CD4-positive, alpha-beta T cell treated with Interleukin-15 for 4 hours (primary cell): ENCODE results near the gene CAMK1.

Experiments
- DNase-seq: peaks from one replicate; pipeline ENCODE4 v3.0.0-alpha.2; 2020; ENCODE audit warnings: low spot score

Gene CAMK1

DNA sequence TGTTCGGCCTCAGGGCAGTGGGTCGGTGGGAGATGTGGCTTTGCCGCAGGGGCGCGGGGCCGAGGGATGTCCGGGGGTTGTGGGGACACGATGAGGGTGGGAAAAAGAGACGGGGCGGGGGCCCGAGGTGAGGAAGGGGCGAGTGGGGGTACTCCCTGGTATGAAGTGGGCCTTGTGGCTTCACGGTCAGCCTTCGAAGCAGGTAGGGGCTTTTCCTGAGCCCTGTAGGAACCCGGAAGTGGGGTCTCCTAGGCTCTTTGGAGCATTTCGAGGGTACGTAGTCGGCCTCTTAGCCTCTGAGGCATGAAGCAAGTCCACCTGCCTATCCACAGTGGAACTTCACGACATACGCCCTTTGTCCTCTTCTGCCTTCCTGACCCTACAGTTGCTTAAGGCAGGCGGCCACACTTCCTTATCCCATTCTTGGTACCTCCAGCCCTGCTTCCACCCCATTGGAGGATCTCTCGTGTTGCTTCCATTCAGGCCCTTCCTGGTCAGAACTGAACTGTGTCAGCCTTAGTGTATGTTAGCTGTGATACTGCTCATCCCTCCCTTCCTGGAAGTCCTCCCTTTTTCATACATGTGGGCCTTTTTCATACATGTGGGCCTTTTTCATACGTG, 23.5 kb upstream of the CAMK1 start:
- peak; percentile 20 for DNase-seq

DNA sequence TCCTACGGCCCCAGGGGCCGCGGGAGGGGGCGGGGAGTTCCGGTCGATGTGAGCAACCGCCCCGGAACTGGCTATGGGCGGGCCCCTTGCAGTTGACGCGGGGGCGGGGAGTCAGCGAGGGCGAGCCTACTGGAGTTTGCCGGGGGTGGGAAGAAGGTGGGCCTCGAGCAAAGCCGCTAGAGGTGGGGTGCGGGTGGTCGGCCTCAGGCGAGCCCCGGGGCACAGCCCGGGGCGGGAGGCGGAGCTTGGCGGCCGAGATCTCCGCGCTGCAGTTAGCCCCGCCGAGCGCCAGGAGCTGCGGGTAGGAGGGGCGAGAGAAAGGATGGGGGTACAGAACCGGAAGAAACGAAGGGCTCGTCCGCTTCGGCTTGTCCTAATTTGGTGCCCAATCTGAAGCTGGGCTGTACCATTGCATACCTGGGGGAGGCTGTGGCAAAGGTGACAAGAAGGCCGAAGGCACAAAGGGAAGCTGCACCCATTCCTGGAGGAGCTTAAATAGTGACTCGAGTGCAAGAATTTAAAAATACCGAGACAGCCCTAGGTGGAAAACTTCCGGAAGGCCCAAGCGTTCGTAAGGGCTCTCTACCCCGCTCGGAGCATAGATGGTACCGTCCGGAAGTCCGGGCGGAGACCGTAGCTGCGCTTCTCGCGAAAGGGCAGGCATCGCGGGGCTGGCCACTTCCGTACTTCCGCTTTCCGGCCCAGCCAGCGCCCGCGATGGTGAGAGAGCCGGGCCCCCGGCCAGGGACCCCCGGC, 22.8 kb upstream of the CAMK1 start, which contains the start of the genes ARPC4 and TADA3:
TSS of gene ARPC4 (plus strand) at position 678 of the 756 bp plus-strand sequence. CDS start at position 718, 40 bp downstream.
TSS of gene TADA3 (minus strand) at position 69 of the 756 bp plus-strand sequence. CDS start 1,007 bp downstream, outside the sequence.
- peak; percentile 90 for DNase-seq

GRCh38 chr3:9791790-9792404, 22.1 kb upstream of the CAMK1 start:
- DNase-seq, result no peak

DNA sequence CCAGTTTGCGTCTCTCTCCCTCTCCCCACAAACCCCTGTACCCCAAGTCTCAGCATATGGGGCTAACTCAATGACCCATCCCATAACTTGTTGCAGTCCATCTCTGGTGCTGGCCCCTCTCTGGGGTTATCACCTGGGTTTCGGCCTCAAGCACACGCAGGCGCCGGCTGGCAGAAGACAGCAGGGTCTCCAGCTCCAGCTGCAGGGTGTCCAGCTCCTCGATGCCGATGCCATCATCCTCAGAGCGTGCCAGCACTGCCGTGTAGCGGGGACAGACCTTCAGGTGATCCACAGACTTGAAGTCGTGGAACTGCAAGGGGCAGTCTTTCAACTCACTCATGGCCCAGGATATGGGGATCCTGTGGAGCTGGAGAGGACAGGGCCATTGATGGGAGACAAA, 21.4 kb upstream of the CAMK1 start:
- DNase-seq, result no peak

GRCh38 chr3:9787714-9788113, 18.0 kb upstream of the CAMK1 start:
- peak; percentile 11 for DNase-seq

GRCh38 chr3:9786825-9787669, 17.3 kb upstream of the CAMK1 start:
- DNase-seq, result no peak

GRCh38 chr3:9786209-9786739, 16.5 kb upstream of the CAMK1 start:
- DNase-seq, result no peak

GRCh38 chr3:9785602-9786001, 15.9 kb upstream of the CAMK1 start:
- DNase-seq, result no peak

GRCh38 chr3:9784965-9785364, 15.2 kb upstream of the CAMK1 start:
- DNase-seq, result no peak

DNA sequence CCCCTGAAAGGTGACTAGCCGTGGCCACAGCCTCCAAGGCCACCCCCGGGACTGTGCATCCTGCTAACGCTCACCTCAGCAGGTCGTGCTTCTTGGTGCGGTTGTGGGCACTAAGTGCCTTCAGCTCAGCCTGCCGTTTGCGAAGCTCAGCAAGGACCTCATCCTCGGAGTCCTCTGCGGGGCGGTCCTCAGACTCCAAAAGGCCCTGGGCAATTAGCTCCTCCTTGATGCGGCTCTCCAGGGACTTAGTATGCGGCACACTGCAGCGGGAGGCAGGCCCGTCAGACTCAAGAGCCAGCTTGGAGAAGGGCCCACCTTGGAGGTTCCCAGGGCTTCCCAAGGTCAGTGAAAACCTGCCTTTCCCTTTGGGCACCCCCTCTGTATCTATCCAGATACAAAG, 14.2 kb upstream of the CAMK1 start:
- no peak for DNase-seq

GRCh38 chr3:9782770-9783169, 13.0 kb upstream of the CAMK1 start:
- DNase-seq, result peak; percentile 18

- no peak for DNase-seq
Observed at GRCh38 chr3:9781978-9782603, 12.3 kb upstream of the CAMK1 start.

DNA sequence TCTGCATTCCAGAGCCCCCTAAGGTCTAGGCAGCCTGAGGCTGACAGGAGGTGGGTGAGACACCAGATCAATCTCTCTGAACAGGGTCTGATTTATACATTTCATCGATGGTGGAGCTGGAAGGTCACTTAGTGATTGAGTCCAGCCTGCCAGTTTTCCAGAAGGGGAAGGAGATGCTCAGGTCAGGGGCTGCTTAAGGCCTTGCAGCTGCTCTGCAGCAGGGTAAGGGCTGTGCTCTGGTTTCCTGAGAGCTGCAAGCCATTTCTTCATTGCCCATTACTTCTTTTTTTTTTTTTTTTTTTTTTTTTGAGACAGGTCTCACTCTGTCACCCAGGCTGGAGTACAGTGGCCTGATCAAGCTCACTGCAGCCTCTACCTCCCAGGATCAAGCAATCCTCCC, 11.8 kb upstream of the CAMK1 start:
- no peak for DNase-seq

DNA sequence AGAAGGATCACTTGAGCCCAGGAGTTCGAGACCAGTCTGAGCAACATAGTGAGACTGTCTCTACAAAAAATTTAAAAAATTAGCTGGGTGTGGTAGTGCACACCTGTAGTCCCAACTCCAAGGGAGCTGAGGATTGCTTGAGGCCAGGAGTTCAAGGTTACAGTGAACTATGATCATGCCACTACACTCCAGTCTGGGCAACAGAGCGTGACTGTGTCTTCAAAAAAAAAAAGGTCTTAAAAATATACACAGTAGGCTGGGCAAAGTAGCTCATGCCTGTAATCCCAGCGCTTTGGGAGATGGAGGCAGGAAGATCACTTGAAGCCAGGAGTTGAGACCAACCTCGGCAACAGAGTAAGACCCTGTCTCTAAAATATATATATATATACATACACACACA, 11.2 kb upstream of the CAMK1 start:
- no peak for DNase-seq

- DNase-seq, result no peak
Observed at GRCh38 chr3:9780458-9780812, 10.7 kb upstream of the CAMK1 start.

GRCh38 chr3:9779721-9780457, 10.1 kb upstream of the CAMK1 start:
- peak; percentile 17 for DNase-seq

DNA sequence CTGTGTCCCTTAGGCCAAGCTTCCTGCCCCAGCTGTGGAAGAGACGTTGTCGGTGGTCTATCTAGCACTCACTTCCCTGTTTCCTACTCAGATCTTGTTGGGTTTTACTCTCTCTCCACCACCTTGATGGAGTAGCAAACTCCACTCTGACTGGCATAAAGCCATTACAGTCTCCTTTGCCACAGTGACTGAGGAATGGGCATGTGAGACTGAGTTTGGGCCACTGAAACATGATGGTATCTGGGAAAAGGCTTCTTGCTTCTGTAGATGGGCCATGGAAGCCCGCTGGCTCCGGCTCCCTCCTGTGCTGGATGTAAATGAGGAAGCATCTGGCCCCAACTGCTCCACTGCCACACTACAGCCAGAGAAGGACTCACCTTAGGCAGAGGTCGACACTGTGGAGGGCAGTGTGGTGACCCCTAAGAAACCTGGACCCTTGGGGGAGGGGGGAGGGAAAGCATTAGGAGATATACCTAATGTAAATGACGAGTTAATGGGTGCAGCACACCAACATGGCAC, 9.4 kb upstream of the CAMK1 start:
- no peak for DNase-seq

- no peak for DNase-seq
Observed at GRCh38 chr3:9778143-9779074, 8.7 kb upstream of the CAMK1 start.

DNA sequence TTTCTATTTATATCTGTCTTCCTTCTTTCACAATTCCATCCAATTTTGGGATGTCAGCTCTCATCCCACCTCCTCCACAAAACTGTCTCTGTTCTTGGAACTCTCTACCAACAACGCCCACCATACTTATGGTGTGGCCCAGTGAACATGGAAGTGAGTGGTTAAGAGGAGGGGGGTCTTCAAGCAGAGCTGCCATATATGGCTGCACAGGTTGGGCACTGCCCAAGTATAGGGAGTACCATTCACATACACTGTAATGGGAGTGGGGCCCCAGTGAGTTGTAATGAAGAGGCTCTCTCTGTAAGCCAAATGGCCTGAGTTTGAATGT, 7.9 kb upstream of the CAMK1 start:
- no peak for DNase-seq
